GM21360 (cell line): ENCODE data around the gene COL6A2.
"Not testable (repeated sequence)": the region's sequence is repeated elsewhere in the genome, so short reads cannot be mapped to it uniquely, and the experiment has no call there.

Experiments used
- ATAC-seq: cut with Tn5 transposase; IDR thresholded peaks from one replicate; pipeline ENCODE4 v1.9.1; 2021; ENCODE audit warnings: mild to moderate bottlenecking, moderate library complexity; ENCODE audit not compliant: unreplicated experiment

COL6A2 gene

GRCh38 chr21:46078322-46078977, 19.5 kb upstream of the COL6A2 start:
- no peak for ATAC-seq

- no peak for ATAC-seq
Measured at GRCh38 chr21:46078978-46079351, 18.9 kb upstream of the COL6A2 start.

- ATAC-seq, result no peak
Measured at GRCh38 chr21:46079352-46080170, 18.4 kb upstream of the COL6A2 start.

GRCh38 chr21:46080171-46081021, 17.5 kb upstream of the COL6A2 start:
- ATAC-seq, result no peak

DNA sequence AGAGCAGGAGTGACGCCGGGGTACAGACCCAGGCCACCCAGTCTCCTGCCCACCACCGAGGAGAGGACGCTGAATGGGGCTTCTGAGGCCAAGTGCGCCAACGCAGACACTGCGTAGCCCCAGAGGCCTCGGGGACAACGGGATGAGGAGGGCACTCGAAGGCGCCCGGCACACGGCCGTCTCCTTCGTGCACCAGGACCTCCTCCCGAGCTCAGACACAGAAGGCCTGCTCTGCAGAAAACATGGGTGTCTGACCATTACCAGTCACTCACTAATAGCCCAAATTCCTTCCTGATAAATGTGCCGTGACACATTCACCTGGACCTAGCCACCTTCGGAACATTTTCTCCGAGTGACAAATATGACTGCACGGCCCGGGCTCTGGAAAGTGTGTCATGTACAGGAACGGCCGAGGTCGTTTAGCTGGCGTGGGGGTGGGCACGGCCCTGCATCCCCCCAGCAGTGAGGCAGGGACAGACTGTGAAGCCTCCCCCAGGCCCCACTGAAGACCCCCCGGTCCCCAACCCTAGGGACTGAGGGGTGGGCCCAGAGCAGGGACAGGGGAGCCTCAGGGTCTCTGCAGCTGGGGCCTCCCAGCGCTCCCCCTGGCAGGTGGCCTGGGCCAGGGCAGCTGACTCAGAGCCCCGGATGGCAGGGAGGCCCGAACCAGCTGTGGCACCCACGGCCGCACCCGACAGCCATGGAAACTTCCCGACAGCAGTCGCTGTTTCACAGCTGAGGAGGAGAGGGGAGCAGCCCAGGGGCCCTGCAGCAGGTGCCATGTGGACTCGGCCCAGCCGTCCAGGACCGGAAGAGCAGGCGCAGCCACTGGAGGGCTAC, 16.7 kb upstream of the COL6A2 start:
- no peak for ATAC-seq

DNA sequence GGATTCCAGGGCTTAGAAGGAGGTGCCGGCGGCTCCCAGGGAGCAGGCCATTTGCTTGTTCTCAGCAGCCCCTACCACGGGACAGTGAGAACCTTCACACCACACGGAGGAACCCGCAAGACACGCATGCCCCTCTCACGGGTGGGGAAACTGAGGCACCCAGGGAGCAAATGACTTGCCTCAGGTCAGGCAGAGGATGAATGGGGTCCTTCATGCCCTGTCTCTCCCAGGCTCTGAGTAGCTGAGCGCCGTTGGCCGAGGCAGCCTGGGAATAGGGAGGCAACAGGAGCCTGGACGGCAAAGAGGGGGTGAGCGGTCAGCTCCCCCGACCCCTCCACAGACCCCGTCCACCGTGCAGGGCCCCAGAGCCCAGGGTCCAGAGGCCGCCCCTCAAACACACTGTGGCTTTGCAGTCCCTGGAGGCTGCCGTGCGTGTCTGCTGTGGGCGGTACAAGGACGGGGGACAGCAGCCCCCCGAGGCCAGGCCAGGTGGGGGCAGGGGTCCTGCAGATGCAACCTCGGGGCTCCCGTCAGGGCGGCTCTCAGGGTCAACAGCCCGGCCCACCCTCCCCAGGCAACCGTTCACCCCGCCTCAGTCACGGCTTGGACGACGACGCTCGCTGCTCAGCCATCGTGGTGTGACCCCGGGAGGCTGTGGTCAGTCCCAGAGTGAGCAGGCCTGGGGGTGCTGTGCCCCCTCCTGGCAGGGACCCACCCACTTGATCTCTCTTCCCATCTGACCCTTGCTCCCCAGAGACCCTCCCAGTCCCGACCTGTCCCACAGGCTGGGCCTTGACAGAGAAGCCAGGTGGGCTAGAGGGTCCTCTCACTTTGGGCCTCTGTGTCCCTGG, 15.8 kb upstream of the COL6A2 start:
- ATAC-seq, result no peak

DNA sequence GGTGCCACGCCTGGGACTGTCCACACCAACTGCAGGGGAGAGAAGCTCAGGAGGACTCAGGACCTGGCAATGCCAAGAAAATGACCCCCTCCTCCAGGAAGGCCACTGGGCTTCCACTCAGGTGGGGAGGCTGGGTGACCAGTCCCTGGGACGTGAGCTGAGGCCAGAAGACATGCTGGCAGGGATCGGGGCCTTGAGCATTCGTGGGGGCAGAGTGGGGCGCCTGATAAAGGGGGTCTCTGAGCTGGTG, 15.3 kb upstream of the COL6A2 start:
- no peak for ATAC-seq

GRCh38 chr21:46082963-46083790, 14.7 kb upstream of the COL6A2 start:
- no peak for ATAC-seq

DNA sequence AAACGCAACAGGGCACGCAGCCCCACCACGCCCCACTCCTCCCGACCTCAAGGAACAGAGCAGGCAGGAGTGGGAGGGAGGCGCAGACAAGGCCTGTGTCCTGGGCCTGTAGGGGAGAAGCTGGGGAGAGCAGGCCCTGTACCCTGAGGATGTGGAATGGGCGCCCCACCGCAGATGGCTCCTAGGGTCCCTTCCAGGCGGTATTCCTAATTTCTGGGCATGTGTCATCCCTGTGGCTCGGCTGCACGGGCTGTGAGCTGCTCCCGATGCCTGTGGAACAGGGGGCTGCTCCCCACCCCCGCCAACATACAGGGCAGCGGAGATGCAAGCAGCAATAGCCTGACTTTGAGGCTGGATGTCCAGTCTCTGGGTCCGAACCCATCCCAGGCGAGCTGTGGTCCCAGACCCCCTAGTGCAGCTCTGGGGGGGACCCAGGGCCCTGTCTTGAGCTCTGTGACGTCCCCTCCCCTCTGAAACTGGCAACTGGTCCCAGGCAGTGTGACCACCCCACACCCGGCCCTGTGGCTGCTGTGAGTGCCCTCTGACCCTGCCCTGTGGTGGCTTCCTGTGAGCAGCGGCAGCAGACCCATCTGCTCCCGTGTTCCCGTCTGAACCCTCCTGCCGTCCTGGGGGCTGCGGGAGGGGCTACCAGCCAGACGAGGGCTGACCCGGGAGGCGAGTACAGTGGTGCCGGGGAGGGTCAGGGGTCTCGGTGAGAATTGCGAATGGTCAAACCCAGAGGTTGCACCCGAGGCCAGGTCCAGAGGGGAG, 13.9 kb upstream of the COL6A2 start:
- ATAC-seq, result no peak

- ATAC-seq, result no peak
Measured at GRCh38 chr21:46084709-46085108, 13.2 kb upstream of the COL6A2 start.

DNA sequence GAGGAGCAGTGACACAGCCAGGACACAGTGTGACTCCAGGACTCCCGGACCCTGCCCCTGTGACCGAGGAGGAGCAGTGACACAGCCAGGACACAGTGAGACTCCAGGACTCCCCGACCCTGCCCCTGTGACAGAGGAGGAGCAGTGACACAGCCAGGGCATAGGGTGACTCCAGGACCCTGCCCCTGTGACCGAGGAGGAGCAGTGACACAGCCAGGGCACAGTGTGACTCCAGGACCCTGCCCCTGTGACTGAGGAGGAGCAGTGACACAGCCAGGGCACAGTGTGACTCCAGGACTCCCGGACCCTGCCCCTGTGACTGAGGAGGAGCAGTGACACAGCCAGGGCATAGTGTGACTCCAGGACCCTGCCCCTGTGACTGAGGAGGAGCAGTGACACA, 12.7 kb upstream of the COL6A2 start:
- not testable (repeated sequence) for ATAC-seq

- ATAC-seq, result no peak
Measured at GRCh38 chr21:46087641-46088040, 10.3 kb upstream of the COL6A2 start.

DNA sequence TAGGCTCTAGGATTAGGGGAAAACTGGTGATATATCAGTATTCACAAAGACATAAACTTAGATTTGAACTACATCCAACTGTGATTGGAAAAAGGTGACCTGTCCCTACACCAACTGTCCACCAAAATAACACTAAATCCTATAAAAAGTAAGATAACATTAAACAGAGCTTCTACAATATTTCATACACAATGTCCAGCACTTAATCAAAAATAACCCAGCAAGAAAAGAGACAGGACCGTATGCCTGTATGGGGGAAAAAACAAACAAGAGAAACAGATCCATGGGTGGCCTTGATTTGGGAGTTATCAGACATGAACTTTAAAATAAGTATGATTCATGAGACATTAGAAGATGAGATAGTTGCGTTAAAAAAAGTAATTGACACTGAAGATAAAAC, 9.7 kb upstream of the COL6A2 start:
- ATAC-seq, result no peak

DNA sequence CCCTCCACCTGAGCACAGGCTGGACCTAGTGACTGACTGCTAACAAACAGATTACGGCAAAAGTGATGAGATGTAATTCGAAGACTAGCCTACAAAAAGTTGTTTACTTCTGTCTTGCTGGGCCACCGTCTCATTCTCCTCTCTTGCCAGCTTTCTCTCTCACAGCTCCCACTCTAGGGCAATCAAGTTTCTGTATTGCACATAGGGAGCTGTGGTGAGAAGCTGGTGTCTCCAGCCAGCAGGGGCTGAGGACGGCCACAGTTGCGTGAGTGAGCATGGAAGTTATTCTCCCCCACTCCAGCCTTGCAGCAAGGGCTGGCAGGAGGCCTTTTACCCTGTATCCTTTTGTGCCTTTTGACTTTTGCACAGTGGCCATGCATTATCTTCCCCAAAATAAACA, 8.6 kb upstream of the COL6A2 start:
- no peak for ATAC-seq

DNA sequence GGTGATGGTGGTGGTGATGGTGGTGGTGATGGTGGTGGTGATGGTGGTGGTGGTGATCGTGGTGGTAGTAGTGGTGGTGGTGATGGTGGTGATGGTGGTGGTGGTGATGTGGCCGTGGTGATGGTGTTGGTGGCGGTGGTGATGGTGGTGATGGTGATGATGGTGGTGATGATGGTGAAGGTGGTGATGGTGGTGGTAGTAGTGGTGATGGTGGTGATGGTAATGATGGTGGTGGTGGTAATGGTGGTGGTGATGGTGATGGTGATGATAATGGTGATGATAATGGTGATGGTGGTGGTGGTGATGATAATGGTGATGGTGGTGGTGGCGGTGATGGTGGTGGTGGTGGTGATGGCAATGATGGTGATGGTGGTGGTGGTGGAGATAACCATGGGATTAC, 6.8 kb upstream of the COL6A2 start:
- no peak for ATAC-seq

DNA sequence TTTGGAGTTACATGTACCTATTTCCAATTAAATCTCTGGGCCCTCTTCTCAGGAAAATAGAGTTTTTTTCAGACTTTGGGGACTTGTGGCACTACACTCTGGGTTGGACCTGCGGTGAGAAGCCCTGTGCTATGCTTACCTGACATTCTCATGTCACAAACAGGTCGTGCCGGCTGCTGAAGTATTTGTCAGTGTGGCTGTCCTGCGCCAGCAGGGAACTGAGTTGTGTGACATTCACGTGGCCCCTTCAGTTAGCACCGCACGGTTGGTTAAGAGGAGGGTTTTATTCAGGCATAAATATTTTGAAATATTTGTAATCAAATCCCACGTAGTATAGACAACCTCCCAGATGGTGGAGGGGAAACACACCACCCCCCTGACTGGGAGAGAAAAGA, 6.3 kb upstream of the COL6A2 start:
- ATAC-seq, result no peak

DNA sequence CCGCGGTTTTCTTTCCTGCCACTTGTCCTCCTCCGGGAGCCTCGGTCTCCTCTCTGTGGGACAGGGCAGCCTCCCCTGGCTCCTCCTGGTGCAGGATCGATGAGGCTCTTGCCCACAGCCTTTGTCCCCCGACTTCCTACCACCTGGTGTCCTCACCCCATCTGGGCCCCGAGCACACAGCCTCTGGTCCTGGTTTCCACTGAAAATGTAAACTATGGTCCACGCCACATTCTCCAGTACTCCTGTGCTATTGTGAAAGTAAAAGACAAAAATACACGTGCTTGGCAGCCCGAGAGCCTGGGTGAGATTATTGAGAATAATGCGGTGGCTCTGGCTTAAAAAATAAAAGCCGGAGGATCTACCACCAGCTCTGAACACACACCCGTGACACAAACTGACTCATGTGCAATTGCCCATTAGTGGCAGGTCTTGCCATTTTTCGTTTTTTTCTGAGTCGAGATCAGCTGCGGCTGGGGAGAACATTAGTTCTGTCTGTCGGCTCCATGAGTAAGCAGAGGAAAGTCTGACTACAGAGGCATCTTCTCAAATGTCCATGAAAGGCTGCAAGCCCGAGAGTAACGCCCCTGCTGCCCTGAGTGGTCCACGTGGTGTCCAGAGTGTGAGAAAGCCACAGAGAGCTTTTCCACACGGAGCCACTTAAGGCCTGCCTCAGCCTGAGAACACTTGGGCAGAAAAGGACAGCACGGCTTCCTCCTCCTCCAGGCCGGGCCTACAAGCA, 5.7 kb upstream of the COL6A2 start:
- no peak for ATAC-seq
